Gastroesophageal sphincter (tissue), 4 donors: Measurements from ENCODE around the gene DGAT2L6. TPM values are rescaled to one million over a fixed set of nuclear protein-coding genes. Genes with fewer than 3 reads are reported as not detected.
A peak's percentile ranks its signal among the peaks of the same experiment; 100 is the strongest.

Experiments
- ATAC-seq: fragments of 150-250 bp; one replicate; pipeline ENCODE4 v1.9.1; 2016; ENCODE audit warnings: mild to moderate bottlenecking, moderate library complexity
- H3K27ac ChIP-seq, 4 donors: fragments of 200-600 bp; sonication (generic) in 3 of 4; 1 replicate in 3 of 4; 2 replicates in 1 of 4; pipeline ENCODE4 v1.5.1; 2016 to 2019
- H3K27me3 ChIP-seq: fragments of 200-600 bp; sonication (generic); one replicate; pipeline ENCODE4 v1.5.1; 2019
- H3K36me3 ChIP-seq, 2 donors: fragments of 200-600 bp; sonication (generic); one replicate each; pipeline ENCODE4 v1.5.1; 2019; ENCODE audit warnings: control low read depth in 1 of 2
- H3K4me1 ChIP-seq, 3 donors: fragments of 200-600 bp; sonication (generic); 1 replicate in 2 of 3; 2 replicates in 1 of 3; pipeline ENCODE4 v1.5.1; 2016 to 2019; ENCODE audit warnings: control low read depth in 2 of 3
- H3K4me3 ChIP-seq, 2 donors: fragments of 200-600 bp; sonication (generic); one replicate each; pipeline ENCODE4 v1.5.1; 2019; ENCODE audit warnings: mild to moderate bottlenecking in 1 of 2, moderate library complexity in 1 of 2
- H3K9me3 ChIP-seq, 3 donors: fragments of 200-600 bp; sonication (generic); one replicate each; pipeline ENCODE4 v1.5.1; 2017 to 2019; ENCODE audit warnings: control low read depth in 2 of 3
- CTCF ChIP-seq, 4 experiments: fragments of 200-600 bp in 2 of 4; fragments of 450-650 bp in 2 of 4; sonication (generic) in 1 of 4; IDR thresholded peaks; one replicate each; pipeline ENCODE4 v1.5.1; 2017 to 2019; ENCODE audit warnings: antibody characterized with exemption in 4 of 4, mild to moderate bottlenecking in 2 of 4, moderate library complexity in 2 of 4
- EP300 ChIP-seq: sonication (generic); formaldehyde crosslinking; IDR thresholded peaks from one replicate; pipeline ENCODE4 v1.6.1; 2017; ENCODE audit warnings: antibody characterized with exemption, mild to moderate bottlenecking
- POLR2A ChIP-seq, 2 donors: fragments of 450-650 bp; IDR thresholded peaks; one replicate each; pipeline ENCODE4 v1.6.1; 2017; ENCODE audit warnings: antibody characterized with exemption in 2 of 2, mild to moderate bottlenecking in 2 of 2, moderate library complexity in 1 of 2
- POLR2AphosphoS5 ChIP-seq: sonication (generic); formaldehyde crosslinking; IDR thresholded peaks from one replicate; pipeline ENCODE4 v1.6.1; 2017; ENCODE audit warnings: antibody characterized with exemption
- WGBS, 2 donors: methylation state at CpG; one replicate each; pipeline ENCODE4 v1.1.5; 2018; ENCODE audit warnings: low coverage in 1 of 2; 5-methylcytosine and 5-hydroxymethylcytosine counted together
- total RNA-seq, 4 donors: library from RNA; depleted of rRNA; stranded (reverse); fragments of >200 nt; gene quantifications; one replicate each; pipeline ENCODE4 v1.1.0, GENCODE V29; 2016

The DGAT2L6 gene
- total RNA-seq, 4 donors from 2014 or later, result not detected

DNA sequence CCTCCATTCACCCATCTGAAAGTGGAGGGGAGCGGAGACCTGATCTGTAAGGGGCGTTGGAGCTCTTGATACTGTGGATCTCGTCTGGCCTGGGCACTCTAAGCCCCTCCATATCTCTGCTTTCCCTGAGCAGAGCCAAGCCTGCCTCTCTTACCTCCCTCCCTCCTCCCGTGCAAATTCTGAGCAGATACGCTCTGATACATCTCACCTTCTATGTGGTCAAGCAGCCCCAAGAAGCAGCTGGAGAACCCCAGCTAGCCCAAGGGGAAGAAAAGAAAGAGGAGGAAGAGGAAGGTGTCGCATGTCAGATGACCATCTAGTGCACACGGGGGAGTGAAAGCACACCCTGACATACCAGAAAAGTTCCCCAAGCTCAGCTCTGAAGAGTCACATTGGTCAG lies 1.9 kb upstream of the DGAT2L6 start:
- Histone ChIP-seq H3K27me3 (no peaks in the 10 kb centered on the region), H3K4me1 (no peaks in the 10 kb centered on the region), H3K4me3 (no peak overlapping the region), H3K27ac (no peak overlapping the region), H3K36me3 (no peaks in the 10 kb centered on the region), H3K9me3 (no peaks in the 10 kb centered on the region)
- no CpG with 5 or more reads among the region's 7 CpGs for WGBS, 2 donors
- TF ChIP-seq EP300, result no peak
- TF ChIP-seq POLR2AphosphoS5, result no peak
- TF ChIP-seq CTCF (IDR thresholded peaks at IDR 0.05), result no peak
- TF ChIP-seq POLR2A (IDR thresholded peaks at IDR 0.05), result no peak
- no peak for ATAC-seq

DNA sequence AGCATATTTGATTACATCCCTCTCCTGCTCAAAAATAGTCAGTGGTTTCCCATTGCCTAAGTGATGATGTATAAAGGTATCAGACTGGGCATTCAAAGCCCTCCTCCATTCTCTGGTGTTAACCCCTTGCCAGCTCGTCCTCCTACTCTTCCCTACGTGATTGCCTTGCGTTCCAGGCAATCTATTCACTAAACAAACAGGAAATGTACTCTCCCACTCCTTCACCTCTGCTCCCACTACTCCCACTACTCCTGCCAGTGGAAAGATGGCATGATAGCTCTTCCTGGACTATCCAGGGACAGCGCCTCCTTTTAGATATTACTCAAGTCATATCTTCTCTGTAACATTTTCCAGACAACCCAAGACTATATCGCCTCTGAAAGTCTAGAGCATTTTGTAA lies 5.8 kb downstream of the DGAT2L6 start:
- H3K36me3 ChIP-seq, result no peaks in the 10 kb centered on the region
- no peak for ATAC-seq
- no peaks in the 10 kb centered on the region for H3K4me1 ChIP-seq
- TF ChIP-seq POLR2AphosphoS5, result no peak
- no peak overlapping the region for H3K27ac ChIP-seq
- H3K4me3 ChIP-seq, result no peak overlapping the region
- H3K27me3 ChIP-seq, result no peaks in the 10 kb centered on the region
- WGBS, 2 donors, result 72 to 78% methylated on average over 1 to 5 of the region's 5 CpGs
- H3K9me3 ChIP-seq, result no peaks in the 10 kb centered on the region

DNA sequence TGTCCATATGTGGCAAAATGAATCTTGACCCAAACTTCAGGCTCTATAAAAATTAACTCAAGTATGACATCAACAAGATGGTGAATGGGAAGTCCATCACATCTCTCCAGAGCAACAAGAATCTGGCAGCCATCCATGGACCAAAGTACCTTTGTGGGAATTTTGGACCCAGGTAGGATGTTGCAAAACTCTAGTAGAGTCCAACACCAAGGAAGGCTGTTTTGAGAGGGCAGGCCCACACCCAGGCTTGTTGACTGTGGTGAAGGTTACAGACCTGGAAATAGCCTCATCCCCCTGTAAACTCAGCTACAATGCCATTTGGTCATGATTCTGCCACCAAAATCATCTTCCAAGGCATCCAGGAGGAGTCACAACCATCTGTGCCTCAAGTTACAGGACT lies 12.9 kb downstream of the DGAT2L6 start:
- H3K27me3 ChIP-seq, result no peaks in the 10 kb centered on the region
- no peak overlapping the region for H3K27ac ChIP-seq
- TF ChIP-seq POLR2AphosphoS5 (no peak), CTCF (IDR thresholded peaks at IDR 0.05) (no peak), EP300 (no peak), POLR2A (IDR thresholded peaks at IDR 0.05) (no peak)
- H3K4me3 ChIP-seq, result no peak overlapping the region
- ATAC-seq, result no peak
- no peaks in the 10 kb centered on the region for H3K36me3 ChIP-seq
- H3K4me1 ChIP-seq, result no peaks in the 10 kb centered on the region
- H3K9me3 ChIP-seq, result no peaks in the 10 kb centered on the region

DNA sequence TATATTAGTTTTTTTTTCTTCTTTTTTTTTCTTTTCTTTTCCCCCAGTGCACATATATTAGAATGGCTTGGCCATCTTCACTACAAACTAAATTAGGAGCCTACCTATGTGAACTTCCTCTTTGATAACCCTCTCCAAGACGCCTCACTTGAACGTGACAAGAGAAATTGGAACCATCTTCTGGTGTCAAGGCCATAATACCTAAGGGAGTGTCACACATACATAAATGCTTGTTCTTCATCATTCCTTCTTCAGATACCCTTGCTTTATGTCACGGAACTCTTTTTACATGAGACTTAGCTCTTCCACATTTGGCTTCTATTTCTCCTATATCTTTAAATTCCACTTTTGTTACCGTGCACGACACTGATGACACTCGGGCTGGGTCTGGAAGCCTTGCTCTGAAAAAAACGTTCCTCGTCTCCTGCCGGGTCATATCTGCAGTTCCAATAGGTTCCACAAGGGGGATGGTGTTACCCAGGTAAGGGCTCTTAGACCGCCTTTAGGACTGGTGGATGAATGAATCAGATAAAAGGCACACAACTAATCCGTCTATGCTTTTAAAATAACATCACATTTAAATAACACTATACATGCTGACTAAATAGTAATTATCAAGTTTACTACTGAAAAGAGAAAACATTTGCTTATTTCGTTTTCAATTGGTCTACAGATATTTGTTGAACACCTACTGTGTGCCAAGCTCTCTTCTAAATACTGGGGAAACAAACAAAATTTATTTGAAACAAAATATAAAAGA lies 19.9 kb downstream of the DGAT2L6 start:
- no peak for TF ChIP-seq EP300
- TF ChIP-seq POLR2AphosphoS5, result no peak
- TF ChIP-seq POLR2A (IDR thresholded peaks at IDR 0.05), result no peak
- TF ChIP-seq CTCF (IDR thresholded peaks at IDR 0.05), result peak; percentile 20 to 62 (median 38)
- WGBS, 2 donors, result 5 to 17% methylated on average over 9 to 12 of the region's 12 CpGs
- Histone ChIP-seq H3K27me3 (no peaks in the 10 kb centered on the region), H3K27ac (no peak overlapping the region), H3K4me1 (no peaks in the 10 kb centered on the region), H3K9me3 (no peaks in the 10 kb centered on the region), H3K4me3 (no peak overlapping the region), H3K36me3 (no peaks in the 10 kb centered on the region)
- ATAC-seq, result no peak

- Histone ChIP-seq H3K4me1 (no peaks in the 10 kb centered on the region), H3K4me3 (no peak overlapping the region), H3K9me3 (no peaks in the 10 kb centered on the region), H3K27ac (no peak overlapping the region), H3K36me3 (no peaks in the 10 kb centered on the region), H3K27me3 (no peaks in the 10 kb centered on the region)
- TF ChIP-seq POLR2AphosphoS5 (no peak), POLR2A (IDR thresholded peaks at IDR 0.05) (no peak), EP300 (no peak), CTCF (IDR thresholded peaks at IDR 0.05) (no peak)
- whole genome bisulfite sequencing, 2 donors, result 66 to 87% methylated on average over 3 of the region's 5 CpGs
- ATAC-seq, result no peak
These were observed 24.4 kb downstream of the DGAT2L6 start for GRCh38 chrX:70201732-70202131.
